PC-3 (cell line): ENCODE measurements around the gene ZDHHC19.

Source experiments
- CTCF ChIP-seq: fragments of 300-600 bp; sonication (generic); conservative IDR thresholded peaks from 2 replicates; pipeline ENCODE4 v1.5.1; 2017; ENCODE audit warnings: antibody characterized with exemption, low read depth, mild to moderate bottlenecking, low read length
- EZH2 ChIP-seq: fragments of 300-600 bp; sonication (generic); IDR thresholded peaks from one replicate; pipeline ENCODE4 v1.6.1; 2017; ENCODE audit warnings: antibody characterized with exemption, mild to moderate bottlenecking, low read length; ENCODE audit not compliant: unreplicated experiment
- EZH2phosphoT487 ChIP-seq: fragments of 300-600 bp; sonication (generic); IDR thresholded peaks from 2 replicates; pipeline ENCODE4 v1.6.1; 2018; ENCODE audit warnings: mild to moderate bottlenecking, antibody characterized with exemption, low read length, borderline replicate concordance

GRCh38 chr3:196235452-196236122 is 24.4 kb upstream of the ZDHHC19 start:
- TF ChIP-seq CTCF (no peak), EZH2 (no peak), EZH2phosphoT487 (no peak)
